Right lobe of liver (tissue), 4 donors: ENCODE results near the gene IMPDH2.

ENCODE experiments used
- CTCF ChIP-seq, 4 donors: fragments of 200-600 bp in 3 of 4; fragments of 450-650 bp in 1 of 4; IDR thresholded peaks; one replicate each; pipeline versions ENCODE4 v1.5.1 to v1.8.0; 2016 to 2022; ENCODE audit warnings: antibody characterized with exemption in 4 of 4, mild to moderate bottlenecking in 2 of 4
- POLR2A ChIP-seq: fragments of 450-650 bp; IDR thresholded peaks from one replicate; pipeline ENCODE4 v1.6.1; 2017; ENCODE audit warnings: antibody characterized with exemption, mild to moderate bottlenecking
- donor health status: DM: no; HTN: no; CAD: no.
- donor health status: DM: no; HTN: no; CAD: no.
- donor health status: DM: no; HTN: yes; CAD: no.

- TF ChIP-seq CTCF (IDR thresholded peaks at IDR 0.05) (no peak), POLR2A (no peak)
Measured at GRCh38 chr3:49024449-49024848, 4.7 kb downstream of the IMPDH2 start.
